Epidermal melanocyte (primary cell): ENCODE results near the gene SLFN5.
"Not testable (repeated sequence)": the region's sequence is repeated elsewhere in the genome, so short reads cannot be mapped to it uniquely, and the experiment has no call there.

ENCODE experiments used
- DNase-seq: peaks from one replicate; pipeline ENCODE4 v3.0.0; 2011; ENCODE audit warnings: low spot score; ENCODE audit not compliant: insufficient read length

The SLFN5 gene

DNA sequence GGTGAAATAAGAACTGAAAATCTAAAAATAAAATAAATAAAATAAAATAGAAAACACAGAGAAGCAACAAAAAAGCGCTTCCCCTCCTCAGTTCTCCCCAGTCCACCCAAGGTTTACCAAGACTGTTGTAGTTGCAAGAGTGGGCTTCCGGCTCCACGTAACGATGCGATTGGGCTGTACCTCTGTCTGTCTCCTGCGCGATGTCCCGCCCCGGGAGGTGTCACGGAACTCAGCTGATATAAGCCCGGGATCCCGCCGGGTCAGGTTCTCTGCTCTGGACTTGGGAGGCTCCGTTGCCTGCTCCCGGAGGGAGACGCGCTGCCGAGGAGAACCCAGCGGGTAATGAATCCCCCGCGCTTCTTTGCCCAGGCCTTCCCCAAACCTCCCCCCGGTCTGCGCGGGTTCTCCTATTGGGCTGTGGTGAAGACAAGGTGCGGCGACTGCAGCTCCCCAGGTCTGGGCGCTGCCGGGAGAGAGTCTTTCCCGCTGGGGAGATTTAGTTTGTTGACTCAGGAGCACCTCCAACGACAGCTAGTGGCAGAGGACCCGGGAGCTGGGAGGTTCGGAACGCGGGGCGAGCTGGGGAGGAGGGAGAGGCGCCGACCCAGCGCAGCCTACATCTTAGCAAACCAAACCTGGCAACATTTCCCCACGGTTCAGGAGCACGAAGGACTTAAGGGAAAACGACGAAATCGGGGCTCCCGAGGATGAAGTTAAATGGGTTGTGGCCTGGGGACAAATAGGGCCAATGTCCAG lies at the start of gene SLFN5:
SLFN5 (plus strand) TSS at position 268 of the 756 bp plus-strand sequence. CDS start 15,619 bp downstream, outside the sequence.
- peak; percentile 90 for DNase-seq

- not testable (repeated sequence) for DNase-seq
Measured at GRCh38 chr17:35194001-35194400, 48.9 kb upstream of the SLFN5 start, which contains the start of gene SLC35G3. Gene SLC35G3 (minus strand): TSS chr17:35194393. CDS start chr17:35194307, 86 bp downstream.

DNA sequence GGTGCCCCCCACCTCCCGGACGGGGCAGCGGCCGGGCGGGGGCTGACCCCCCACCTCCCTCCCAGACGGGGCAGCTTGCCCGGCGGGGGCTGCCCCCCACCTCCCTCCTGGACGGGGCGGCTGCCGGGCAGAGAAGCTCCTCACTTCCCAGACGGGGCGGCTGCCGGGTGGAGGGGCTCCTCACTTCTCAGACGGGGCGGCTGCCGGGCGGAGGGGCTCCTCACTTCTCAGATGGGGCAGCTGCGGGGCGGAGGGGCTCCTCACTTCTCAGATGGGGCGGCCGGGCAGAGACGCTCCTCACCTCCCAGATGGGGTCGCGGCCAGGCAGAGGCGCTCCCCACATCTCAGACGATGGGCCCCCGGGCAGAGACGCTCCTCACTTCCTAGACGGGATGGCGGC lies 47.8 kb upstream of the SLFN5 start:
- DNase-seq = not testable (repeated sequence)

GRCh38 chr17:35202582-35202981 lies 40.3 kb upstream of the SLFN5 start:
- DNase-seq = not testable (repeated sequence)

DNA sequence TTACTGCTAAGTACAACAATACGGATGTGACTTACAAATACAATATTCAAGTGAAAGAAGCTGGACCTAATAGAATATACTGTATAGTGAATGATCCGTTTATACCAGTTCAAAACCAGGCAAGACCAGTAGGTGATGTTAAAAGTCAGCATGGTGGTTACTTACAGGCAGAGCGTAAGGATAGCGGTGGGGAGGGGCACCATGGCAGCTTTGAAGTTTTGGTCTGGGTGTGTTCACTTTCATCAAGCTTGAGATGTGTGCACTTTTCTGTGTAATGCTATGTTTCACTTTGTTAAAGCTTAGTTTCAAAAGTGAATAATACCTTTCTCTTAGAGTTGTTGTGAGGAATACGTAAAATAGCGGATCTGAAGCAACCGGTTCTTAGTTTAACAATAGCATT lies 32.1 kb upstream of the SLFN5 start:
- no peak for DNase-seq

DNA sequence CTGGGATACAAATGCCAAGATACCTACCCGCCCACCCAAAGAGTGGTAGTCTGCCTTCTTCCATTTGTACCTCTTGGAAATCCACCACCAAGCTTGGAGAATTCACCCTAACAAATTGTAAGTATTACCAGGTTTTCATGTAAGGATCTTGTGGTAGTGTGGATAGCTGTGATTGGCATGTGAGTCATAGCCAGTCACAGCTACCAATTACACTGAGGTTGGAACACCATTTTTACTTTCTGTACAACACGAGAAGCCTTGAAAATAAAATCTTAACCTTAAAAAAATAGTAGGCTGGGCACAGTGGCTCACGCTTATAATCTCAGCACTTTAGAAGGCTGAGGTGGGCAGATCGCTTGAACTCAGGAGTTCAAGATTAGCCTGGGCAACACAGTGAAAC lies 30.2 kb upstream of the SLFN5 start:
- no peak for DNase-seq

DNA sequence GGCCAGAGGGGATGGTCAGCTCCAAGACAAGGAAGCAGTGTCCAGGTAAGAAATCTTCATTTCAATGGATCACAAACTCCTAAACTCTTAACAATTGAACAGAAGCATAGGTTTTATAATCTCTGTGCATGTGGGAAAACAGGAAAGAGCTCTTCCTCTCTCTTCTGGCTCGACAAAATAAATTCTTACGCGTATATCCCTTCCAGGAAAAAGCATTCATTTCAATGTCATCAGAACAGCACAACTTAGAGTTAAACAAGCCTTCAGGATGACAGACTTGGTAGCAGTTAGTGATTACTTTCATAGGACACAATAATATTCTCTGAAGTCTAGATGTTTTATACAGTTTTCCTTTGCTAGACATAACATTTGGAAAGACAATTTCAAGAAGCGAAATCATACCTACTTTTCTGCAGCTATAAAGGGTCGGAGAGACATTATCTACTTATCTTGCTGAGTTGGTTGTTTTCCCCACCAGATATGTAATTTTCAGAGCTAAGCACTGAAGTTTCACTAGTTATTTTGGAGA lies 29.4 kb upstream of the SLFN5 start:
- no peak for DNase-seq

DNA sequence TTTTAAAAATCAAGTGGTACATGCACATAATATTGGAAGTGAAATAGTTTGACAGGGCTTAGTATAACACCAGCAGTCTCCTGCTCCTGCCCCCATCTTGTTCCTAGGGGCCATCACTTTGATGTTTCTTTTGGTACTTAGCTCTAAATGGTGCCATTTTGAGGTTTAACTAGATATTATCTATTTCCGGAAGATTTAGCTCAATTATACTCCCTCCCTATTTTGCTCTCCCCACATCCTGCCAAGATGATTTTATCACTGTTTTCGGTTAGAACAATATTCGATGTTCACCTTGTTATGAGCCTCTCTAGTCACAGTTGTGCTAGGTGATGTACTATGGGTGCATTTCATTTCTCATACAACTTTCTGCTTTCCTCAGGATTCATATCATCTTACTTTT lies 28.7 kb upstream of the SLFN5 start:
- DNase-seq = no peak

DNA sequence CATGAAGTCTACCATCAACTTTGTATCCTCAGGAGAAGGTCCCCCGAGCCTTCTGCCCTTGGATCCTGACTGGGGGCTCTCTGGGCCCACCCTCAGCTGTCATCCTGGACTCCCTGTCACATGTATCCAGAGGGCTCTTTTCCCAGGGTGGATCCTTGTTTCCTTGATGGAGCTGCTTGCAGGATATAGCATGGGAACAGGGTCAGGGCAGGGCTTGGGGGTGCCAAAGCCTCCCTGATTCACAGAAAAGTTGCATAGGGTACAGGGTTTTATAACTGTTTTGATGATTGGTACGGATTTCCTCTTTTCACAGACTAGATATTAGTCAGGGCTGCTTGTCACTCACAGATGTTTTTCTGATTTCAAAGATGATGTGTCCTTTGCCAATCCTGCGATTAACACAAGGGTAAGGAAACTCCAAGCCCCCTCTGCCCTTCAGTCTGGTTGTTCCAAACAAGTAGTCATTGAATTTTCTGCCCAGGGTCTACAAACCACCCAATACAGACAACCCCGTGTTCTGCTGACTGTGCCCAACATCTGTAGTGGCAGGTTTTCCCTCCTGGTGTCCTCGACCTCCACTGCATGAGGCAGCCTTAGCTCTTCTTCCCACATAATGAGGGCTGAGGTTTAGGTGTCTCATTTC lies 28.1 kb upstream of the SLFN5 start:
- DNase-seq = no peak

DNA sequence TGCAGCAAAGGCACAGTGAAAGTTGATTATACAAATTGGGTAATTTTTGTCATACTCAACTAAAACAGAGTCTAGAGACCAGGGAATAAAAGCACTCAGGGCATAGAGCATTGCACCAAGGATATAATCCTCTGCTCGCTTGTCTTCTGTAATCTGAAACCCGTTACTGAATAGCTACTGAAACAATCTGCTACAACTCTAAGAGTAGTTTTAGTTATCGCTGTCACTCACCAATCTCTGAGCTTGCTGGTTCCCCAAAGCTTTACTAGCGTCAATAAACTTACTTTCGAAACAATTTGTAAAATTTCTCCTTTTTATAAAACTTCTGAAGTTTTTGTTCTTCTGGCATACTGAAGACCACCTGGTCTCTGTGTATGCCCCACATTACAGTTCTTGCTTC lies 25.8 kb upstream of the SLFN5 start:
- no peak for DNase-seq

GRCh38 chr17:35218915-35219314 lies 24.0 kb upstream of the SLFN5 start:
- DNase-seq = no peak

GRCh38 chr17:35222452-35222851 lies 20.4 kb upstream of the SLFN5 start:
- no peak for DNase-seq

DNA sequence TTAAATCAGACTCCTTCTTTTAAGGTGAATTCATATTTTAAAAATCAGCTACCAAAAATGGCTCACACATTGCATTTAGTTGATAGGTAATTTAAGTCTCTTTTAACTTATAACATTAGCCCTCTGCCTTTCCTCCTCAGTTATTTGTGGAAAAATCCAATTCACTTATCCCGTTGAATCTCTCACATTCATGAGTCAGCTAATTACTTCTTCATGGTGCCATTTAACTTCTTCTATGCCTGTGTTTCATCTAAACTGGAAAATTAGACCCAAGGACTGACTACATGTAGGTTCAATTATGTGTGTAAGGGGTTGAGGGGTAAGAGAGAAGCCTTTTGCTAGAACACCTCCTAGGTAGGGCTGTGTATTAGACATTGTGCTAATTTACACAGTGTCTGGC lies 18.4 kb upstream of the SLFN5 start:
- no peak for DNase-seq

- DNase-seq = no peak
Measured at GRCh38 chr17:35227546-35227945, 15.3 kb upstream of the SLFN5 start.

DNA sequence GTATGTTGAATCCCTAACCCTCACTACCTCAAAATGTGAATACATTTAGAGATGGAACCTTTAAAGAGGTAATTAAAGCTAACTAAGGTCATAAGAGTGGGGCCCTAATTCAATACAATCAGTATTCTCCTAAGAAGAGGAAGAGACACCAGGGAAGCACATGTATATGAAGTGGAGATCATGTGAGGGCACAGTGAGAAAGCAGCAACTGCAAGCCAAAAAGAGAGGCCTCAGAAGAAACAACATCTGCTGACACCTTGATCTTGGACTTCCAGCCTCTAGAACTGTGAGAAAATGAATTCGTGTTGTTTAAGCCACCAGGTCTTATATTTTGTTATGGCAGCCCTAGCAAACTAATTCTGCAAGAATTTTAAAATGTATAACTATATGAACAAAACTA lies 13.2 kb upstream of the SLFN5 start:
- DNase-seq = no peak

GRCh38 chr17:35234315-35234714 lies 8.6 kb upstream of the SLFN5 start:
- not testable (repeated sequence) for DNase-seq

DNA sequence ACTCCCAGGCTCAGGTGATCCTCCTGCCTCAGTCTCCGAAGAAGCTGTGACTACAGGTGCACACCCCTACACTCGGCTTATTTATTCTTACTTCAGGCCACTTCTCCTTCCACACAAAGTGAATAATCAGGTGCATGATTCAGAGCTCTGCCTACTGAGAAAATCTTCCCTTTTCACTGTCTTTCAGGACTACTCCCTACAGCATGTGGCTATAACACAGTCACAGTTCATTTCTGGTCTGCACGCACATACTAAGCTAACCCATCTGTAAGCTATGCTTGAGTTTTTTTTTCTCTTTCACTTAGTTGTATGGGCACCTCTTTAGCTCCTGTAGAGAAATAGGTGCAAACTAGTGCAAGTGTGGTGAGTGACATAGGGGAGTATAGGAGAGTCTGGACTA lies 7.6 kb upstream of the SLFN5 start:
- DNase-seq = no peak

GRCh38 chr17:35235917-35236316 lies 7.0 kb upstream of the SLFN5 start:
- no peak for DNase-seq

- DNase-seq = no peak
Measured at GRCh38 chr17:35236821-35237220, 6.1 kb upstream of the SLFN5 start.

DNA sequence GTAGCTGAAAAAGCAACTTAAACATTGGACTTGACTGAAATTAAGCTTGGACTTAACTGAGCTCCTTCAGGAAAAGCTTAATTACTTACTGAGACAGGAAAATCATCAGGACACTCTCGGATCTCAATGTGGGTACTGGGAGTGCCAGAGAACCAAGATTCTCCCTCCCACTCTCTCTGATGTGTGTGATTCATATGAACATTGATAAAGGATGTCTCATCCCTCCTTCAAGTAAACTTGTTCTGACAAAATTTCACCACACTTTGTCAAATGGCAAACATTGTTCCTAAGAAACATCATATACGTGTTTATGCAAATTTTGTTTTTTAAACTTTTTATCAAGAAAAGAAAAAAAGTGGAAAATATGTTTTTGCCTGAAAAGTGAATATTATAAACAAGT lies 4.1 kb upstream of the SLFN5 start:
- DNase-seq = no peak

DNA sequence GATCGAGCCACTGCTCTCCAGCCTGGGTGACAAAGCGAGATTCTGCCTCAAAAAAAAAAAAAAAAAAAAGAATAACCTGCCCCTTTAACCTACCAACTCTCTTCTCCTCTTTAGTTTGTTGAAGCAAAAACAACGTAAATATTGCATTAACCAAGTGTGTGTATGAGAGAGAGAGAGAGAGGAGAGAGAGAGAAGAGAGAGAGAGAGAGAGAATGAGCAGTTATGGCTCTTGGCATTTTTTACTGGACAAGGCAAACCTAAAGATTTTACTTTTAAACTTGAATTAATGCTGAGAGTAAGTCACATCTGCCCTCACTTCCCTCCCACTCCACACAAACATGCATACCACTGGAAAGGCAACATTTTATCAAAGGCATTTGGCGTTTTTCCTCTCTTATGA lies 3.0 kb upstream of the SLFN5 start:
- DNase-seq = no peak

DNA sequence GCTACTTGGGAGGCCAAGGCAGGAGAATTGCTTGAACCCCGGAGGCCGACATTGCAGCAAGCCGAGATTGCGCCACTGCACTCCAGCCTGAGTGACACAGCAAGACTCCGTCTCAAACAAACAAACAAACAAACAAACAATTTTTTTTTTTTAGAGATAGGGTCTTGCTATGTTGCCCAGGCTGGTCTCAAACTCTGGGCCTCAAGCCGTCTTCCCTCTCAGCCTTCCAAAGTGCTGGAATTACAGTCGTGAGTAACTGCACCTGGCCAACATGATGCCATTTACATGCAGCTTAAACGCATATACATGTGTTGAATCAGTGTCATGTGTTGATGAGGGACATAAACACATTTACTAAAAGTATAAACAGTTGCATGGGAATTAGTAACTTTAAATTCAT lies 2.0 kb upstream of the SLFN5 start:
- DNase-seq = no peak

- DNase-seq = no peak
Measured at GRCh38 chr17:35241520-35241919, 1.4 kb upstream of the SLFN5 start.
